PFSK-1 (cell line): ENCODE measurements around the gene NKAIN4.

Source experiments
- FOXP2 ChIP-seq: optimal IDR thresholded peaks from 2 replicates; pipeline ENCODE3; 2011; ENCODE audit warnings: borderline replicate concordance, control low read depth, inconsistent platforms; ENCODE audit not compliant: insufficient read depth; ENCODE audit errors: extremely low read length, extremely low read depth
- POLR2AphosphoS5 ChIP-seq: IDR thresholded peaks from 2 replicates; pipeline ENCODE4 v1.6.1; 2012; ENCODE audit warnings: low read depth, mild to moderate bottlenecking, control low read depth, low read length, moderate library complexity
- REST ChIP-seq, 2 experiments: IDR thresholded peaks; 2 replicates each; pipeline versions ENCODE4 v1.6.1 to v1.8.0; 2011 to 2012; ENCODE audit warnings: low read depth in 2 of 2, low read length in 2 of 2, control low read depth in 1 of 2, inconsistent platforms in 1 of 2, mild to moderate bottlenecking in 1 of 2, moderate library complexity in 1 of 2; ENCODE audit not compliant: insufficient read depth in 1 of 2
- SIN3A ChIP-seq: IDR thresholded peaks from 2 replicates; pipeline ENCODE4 v1.6.1; 2012; ENCODE audit warnings: mild to moderate bottlenecking, low read length, moderate library complexity, borderline replicate concordance; ENCODE audit not compliant: insufficient read depth
- TAF1 ChIP-seq: IDR thresholded peaks from 2 replicates; pipeline ENCODE4 v1.6.1; 2012; ENCODE audit warnings: low read length, control low read depth, borderline replicate concordance; ENCODE audit not compliant: insufficient read depth

The NKAIN4 gene

GRCh38 chr20:63258781-63259180 is 4.5 kb upstream of the NKAIN4 start:
- no peak for TF ChIP-seq TAF1
- no peak for TF ChIP-seq SIN3A
- no peak for TF ChIP-seq POLR2AphosphoS5
- no peak for TF ChIP-seq REST (IDR thresholded peaks at IDR 0.05; ENCODE audit: insufficient read depth in 1 of 2, low read depth in 2 of 2, low read length in 2 of 2)
- TF ChIP-seq FOXP2 = no peak

- TF ChIP-seq TAF1 = no peak
- no peak for TF ChIP-seq SIN3A
- no peak for TF ChIP-seq FOXP2
- no peak for TF ChIP-seq POLR2AphosphoS5
- no peak for TF ChIP-seq REST (IDR thresholded peaks at IDR 0.05; ENCODE audit: insufficient read depth in 1 of 2, low read depth in 2 of 2, low read length in 2 of 2)
Measured at GRCh38 chr20:63257629-63258028, 3.4 kb upstream of the NKAIN4 start.

- TF ChIP-seq SIN3A (no peak), REST (IDR thresholded peaks at IDR 0.05; ENCODE audit: insufficient read depth in 1 of 2, low read depth in 2 of 2, low read length in 2 of 2) (no peak), FOXP2 (no peak), TAF1 (no peak), POLR2AphosphoS5 (no peak)
Measured at GRCh38 chr20:63256954-63257353, 2.7 kb upstream of the NKAIN4 start.

- TF ChIP-seq SIN3A (no peak), FOXP2 (no peak), POLR2AphosphoS5 (no peak), TAF1 (no peak), REST (IDR thresholded peaks at IDR 0.05; ENCODE audit: insufficient read depth in 1 of 2, low read depth in 2 of 2, low read length in 2 of 2) (no peak)
Measured at GRCh38 chr20:63255931-63256704, 1.9 kb upstream of the NKAIN4 start.
